GM10248 (cell line): Measurements from ENCODE around the gene GFER.
"Not testable (repeated sequence)": the region's sequence is repeated elsewhere in the genome, so short reads cannot be mapped to it uniquely, and the experiment has no call there.

Experiments
- CTCF ChIA-PET: fragments of 300-600 bp; sonication (Branson Sonifier 250); formaldehyde crosslinking; extraction: SDS; loops from one replicate; lab custom pipeline; 2021; ENCODE audit warnings: antibody characterized with exemption; lab: Yijun Ruan, JAX
- POLR2A ChIA-PET: fragments of 350-650 bp; sonication (Branson Sonifier 250); formaldehyde crosslinking; extraction: SDS; loops from one replicate; lab custom pipeline; 2020; ENCODE audit warnings: antibody characterized with exemption; lab: Yijun Ruan, JAX
- DNase-seq: peaks from one replicate; pipeline ENCODE4 v3.0.0; 2012; ENCODE audit errors: extremely low spot score
- CTCF ChIP-seq: IDR thresholded peaks from 2 replicates; pipeline ENCODE4 v1.5.1; 2012; ENCODE audit warnings: mild to moderate bottlenecking, low read depth; ENCODE audit errors: extremely low read depth, missing control alignments, control extremely low read depth

Gene GFER

GRCh38 chr16:1983544-1984346 lies at the start of gene GFER:
Gene GFER, plus strand, starts transcription at chr16:1984193. Its CDS starts 26 bp downstream, at chr16:1984219.
- DNase-seq, result peak; percentile 97
- ChIA-PET CTCF (interaction anchor here (0.8 to 5.5 kb wide), 6 partner anchors 11 to 168 kb away, joined by 3 to 30 read pairs (median 4); no protein-coding TSS in a partner anchor), POLR2A (interaction anchor here (0.6 to 3.2 kb wide), 3 partner anchors 19 to 172 kb away, joined by 4 to 21 read pairs (median 9); partner anchors contain the start of genes RPS2 and TRAF7)
- peak; percentile 68 for TF ChIP-seq CTCF

GRCh38 chr16:1936945-1937479 lies 47.0 kb upstream of the GFER start:
- ChIA-PET POLR2A (no interaction called here), CTCF (no interaction called here)
- TF ChIP-seq CTCF, result no peak
- DNase-seq, result no peak

GRCh38 chr16:1938316-1938715 lies 45.7 kb upstream of the GFER start:
- no peak for DNase-seq
- ChIA-PET CTCF (interaction anchor here (1.0 kb wide), 1 partner anchor 8 kb away, joined by 3 read pairs; no protein-coding TSS in a partner anchor), POLR2A (no interaction called here)
- TF ChIP-seq CTCF, result no peak

- ChIA-PET POLR2A (no interaction called here), CTCF (interaction anchor here (1.0 kb wide), 1 partner anchor 9 kb away, joined by 3 read pairs; no protein-coding TSS in a partner anchor)
- TF ChIP-seq CTCF, result no peak
Observed at GRCh38 chr16:1938910-1939309, 45.1 kb upstream of the GFER start.

GRCh38 chr16:1939833-1940232 lies 44.2 kb upstream of the GFER start:
- ChIA-PET POLR2A (interaction anchor here (0.5 to 0.6 kb wide), 2 partner anchors 25 to 49 kb away, joined by 3 read pairs; partner anchors contain the start of gene RPS2), CTCF (interaction anchor here (2.8 kb wide), 1 partner anchor 11 kb away, joined by 20 read pairs; no protein-coding TSS in a partner anchor)
- DNase-seq, result not testable (repeated sequence)

More at GRCh38 chr16:1938910-1939309, 45.1 kb upstream of the GFER start:
- DNase-seq, result no peak

- DNase-seq, result no peak
- POLR2A ChIA-PET, result interaction anchor here (0.5 to 1.8 kb wide), 2 partner anchors 24 to 48 kb away, joined by 3 to 12 read pairs; partner anchors contain the start of gene RPS2
- CTCF ChIA-PET, result interaction anchor here (1.2 to 2.8 kb wide), 5 partner anchors 12 to 167 kb away, joined by 3 to 20 read pairs (median 3); partner anchors contain the start of gene RPS2
- TF ChIP-seq CTCF, result no peak
Observed at GRCh38 chr16:1940273-1941161, 43.5 kb upstream of the GFER start.
